Lower lobe of right lung (tissue), 2 donors: ENCODE data around the gene CADM4. TPM values are rescaled to one million over a fixed set of nuclear protein-coding genes. Genes with fewer than 3 reads are reported as not detected.

Experiments
- ATAC-seq, 2 donors: fragments of 200-7000 bp; cut with Tn5 transposase; one replicate each; pipeline ENCODE4 v1.9.1; 2020 to 2022; ENCODE audit warnings: mild to moderate bottlenecking in 2 of 2, moderate library complexity in 2 of 2
- DNase-seq: peaks from one replicate; pipeline ENCODE4 v3.0.0-alpha.2; 2020
- H3K27ac ChIP-seq: fragments of 200-600 bp; one replicate; pipeline ENCODE4 v1.8.0; 2022
- H3K27me3 ChIP-seq: fragments of 200-600 bp; one replicate; pipeline ENCODE4 v1.8.0; 2022; ENCODE audit warnings: low read depth
- H3K36me3 ChIP-seq: fragments of 200-600 bp; one replicate; pipeline ENCODE4 v1.8.0; 2022; ENCODE audit warnings: mild to moderate bottlenecking
- H3K4me1 ChIP-seq: fragments of 200-600 bp; one replicate; pipeline ENCODE4 v1.8.0; 2022
- H3K4me3 ChIP-seq: fragments of 200-600 bp; one replicate; pipeline ENCODE4 v1.8.0; 2022; ENCODE audit warnings: mild to moderate bottlenecking
- H3K9me3 ChIP-seq: fragments of 200-600 bp; one replicate; pipeline ENCODE4 v1.8.0; 2022
- intact Hi-C: fragments of 100-400 bp; cut with DNase I; formaldehyde crosslinking; loops from one replicate; pipeline ENCODE4 v1.11.0; 2022
- total RNA-seq: library from RNA; stranded (reverse); fragmentation: NEBNext Ultra II Directional; extraction: Animal tissue kit (Norgen Biotek cat#: 25700); gene quantifications from one replicate; pipeline ENCODE4 v1.2.1, GENCODE V29; 2021
- TF ChIP-seq, protein P1 (sequence below): fragments of 200-600 bp; IDR thresholded peaks from one replicate; pipeline ENCODE4 v1.8.0; 2022; ENCODE audit warnings: antibody characterized with exemption, mild to moderate bottlenecking
- donor health status: DM: no; HTN: yes; CAD: no; lungs with severe emphysema.

Gene CADM4
- total RNA-seq, 1 donor from 2014 or later: 8.1 TPM

DNA sequence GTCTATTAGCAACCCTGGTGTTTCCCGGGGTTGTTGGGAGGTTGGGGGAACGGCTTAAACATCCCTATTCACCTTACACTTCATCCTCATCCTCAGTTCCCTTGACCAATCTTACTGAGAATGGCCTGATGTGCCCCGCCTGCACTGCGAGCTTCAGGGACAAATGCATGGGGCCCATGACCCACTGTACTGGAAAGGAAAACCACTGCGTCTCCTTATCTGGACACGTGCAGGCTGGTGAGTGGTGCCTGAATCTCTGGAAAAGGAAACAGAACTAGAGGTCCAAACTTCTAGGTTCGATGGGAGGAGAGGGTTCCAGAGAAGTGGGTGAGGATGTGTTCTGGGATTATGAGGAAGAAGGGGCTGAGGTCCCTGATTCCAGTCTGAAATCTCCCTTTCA lies 58.2 kb downstream of the CADM4 start:
- Histone ChIP-seq H3K27ac (peak overlapping the region; percentile 67), H3K4me3 (peak overlapping the region; percentile 53), H3K4me1 (peaks cover 14% of the 10 kb centered on the region), H3K27me3 (no peaks in the 10 kb centered on the region), H3K9me3 (no peaks in the 10 kb centered on the region), H3K36me3 (no peaks in the 10 kb centered on the region)
- no peak for ATAC-seq
- intact Hi-C loops: no loop called here
- DNase-seq: no peak
- TF ChIP-seq, protein P1, sequence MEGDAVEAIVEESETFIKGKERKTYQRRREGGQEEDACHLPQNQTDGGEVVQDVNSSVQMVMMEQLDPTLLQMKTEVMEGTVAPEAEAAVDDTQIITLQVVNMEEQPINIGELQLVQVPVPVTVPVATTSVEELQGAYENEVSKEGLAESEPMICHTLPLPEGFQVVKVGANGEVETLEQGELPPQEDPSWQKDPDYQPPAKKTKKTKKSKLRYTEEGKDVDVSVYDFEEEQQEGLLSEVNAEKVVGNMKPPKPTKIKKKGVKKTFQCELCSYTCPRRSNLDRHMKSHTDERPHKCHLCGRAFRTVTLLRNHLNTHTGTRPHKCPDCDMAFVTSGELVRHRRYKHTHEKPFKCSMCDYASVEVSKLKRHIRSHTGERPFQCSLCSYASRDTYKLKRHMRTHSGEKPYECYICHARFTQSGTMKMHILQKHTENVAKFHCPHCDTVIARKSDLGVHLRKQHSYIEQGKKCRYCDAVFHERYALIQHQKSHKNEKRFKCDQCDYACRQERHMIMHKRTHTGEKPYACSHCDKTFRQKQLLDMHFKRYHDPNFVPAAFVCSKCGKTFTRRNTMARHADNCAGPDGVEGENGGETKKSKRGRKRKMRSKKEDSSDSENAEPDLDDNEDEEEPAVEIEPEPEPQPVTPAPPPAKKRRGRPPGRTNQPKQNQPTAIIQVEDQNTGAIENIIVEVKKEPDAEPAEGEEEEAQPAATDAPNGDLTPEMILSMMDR: no peak

DNA sequence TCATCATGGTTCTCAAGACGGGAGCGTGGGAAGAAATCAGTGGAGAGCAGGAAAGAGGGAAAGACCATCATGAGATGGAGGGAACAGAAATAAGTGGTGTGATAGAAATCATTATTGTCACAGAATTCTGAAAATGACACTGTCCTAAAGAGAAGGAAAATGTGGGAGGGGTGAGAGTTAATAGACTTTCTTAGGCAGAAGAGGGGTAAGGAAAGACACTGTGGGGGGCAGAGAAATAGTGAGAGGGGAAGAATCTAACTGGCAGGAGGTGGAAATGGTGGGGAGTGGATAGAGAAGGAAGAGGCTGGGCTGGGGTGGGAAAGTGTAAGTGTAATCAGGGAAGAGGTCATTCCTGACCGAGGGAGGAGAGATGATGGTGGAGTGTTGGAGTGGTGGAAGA lies 60.9 kb downstream of the CADM4 start:
- no peaks in the 10 kb centered on the region for H3K36me3 ChIP-seq
- no peaks in the 10 kb centered on the region for H3K9me3 ChIP-seq
- TF ChIP-seq, protein P1: no peak
- no peak overlapping the region for H3K4me3 ChIP-seq
- ATAC-seq: no peak
- intact Hi-C loops: no loop called here
- H3K27ac ChIP-seq: no peak overlapping the region
- no peaks in the 10 kb centered on the region for H3K27me3 ChIP-seq
- no peak for DNase-seq
- H3K4me1 ChIP-seq: peaks cover 29% of the 10 kb centered on the region

DNA sequence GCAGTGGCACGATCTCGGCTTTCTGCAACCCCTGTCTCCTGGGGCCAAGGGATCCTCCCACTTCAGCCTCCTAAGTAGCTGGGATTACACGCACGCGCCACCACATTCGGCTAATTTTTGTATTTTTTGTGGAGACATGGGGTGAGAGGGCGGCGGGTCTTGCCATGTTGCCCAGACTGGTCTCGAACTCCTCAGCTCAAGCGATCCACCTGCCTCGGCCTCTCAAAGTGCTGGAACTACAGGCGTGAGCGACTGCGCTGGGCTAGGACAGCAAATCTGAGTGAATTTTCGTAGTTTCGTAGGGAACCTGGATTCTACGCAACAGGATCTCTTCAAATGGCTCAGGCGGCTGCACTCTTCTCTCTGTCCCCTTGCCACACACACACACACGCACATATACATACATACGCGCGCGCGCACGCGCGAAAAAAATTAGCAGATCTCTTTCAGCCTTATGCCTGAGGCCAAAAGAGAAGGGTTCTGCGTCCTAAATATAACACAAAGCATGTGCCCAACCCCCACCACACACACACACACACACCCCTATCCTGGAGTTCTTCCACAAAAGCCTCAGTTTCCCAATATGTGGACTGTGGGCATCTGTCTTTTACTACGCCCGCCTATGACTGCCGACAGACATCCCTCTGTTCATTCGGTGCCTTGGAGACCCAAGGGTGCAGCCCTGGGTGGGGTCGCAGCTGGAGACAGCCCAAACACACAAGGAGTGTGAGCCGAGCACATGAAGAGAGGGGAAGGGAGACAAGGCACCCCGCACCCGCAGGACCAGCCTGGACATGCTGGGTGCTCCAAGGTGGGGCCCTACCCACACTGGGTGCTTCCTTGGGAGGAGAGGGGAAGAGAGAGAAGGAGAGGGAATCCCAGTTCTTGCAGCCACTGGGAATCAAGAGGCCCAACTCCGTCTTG lies 63.4 kb downstream of the CADM4 start:
- peak in 1 of 2 donors; percentile 2 for ATAC-seq
- intact Hi-C loops: no loop called here
- peaks cover 4% of the 10 kb centered on the region for H3K36me3 ChIP-seq
- no peaks in the 10 kb centered on the region for H3K27me3 ChIP-seq
- no peaks in the 10 kb centered on the region for H3K9me3 ChIP-seq
- H3K4me1 ChIP-seq: peaks cover 25% of the 10 kb centered on the region
- TF ChIP-seq, protein P1: no peak
- H3K4me3 ChIP-seq: peak overlapping the region; percentile 74
- DNase-seq: peak; percentile 49
- peak overlapping the region; percentile 86 for H3K27ac ChIP-seq

DNA sequence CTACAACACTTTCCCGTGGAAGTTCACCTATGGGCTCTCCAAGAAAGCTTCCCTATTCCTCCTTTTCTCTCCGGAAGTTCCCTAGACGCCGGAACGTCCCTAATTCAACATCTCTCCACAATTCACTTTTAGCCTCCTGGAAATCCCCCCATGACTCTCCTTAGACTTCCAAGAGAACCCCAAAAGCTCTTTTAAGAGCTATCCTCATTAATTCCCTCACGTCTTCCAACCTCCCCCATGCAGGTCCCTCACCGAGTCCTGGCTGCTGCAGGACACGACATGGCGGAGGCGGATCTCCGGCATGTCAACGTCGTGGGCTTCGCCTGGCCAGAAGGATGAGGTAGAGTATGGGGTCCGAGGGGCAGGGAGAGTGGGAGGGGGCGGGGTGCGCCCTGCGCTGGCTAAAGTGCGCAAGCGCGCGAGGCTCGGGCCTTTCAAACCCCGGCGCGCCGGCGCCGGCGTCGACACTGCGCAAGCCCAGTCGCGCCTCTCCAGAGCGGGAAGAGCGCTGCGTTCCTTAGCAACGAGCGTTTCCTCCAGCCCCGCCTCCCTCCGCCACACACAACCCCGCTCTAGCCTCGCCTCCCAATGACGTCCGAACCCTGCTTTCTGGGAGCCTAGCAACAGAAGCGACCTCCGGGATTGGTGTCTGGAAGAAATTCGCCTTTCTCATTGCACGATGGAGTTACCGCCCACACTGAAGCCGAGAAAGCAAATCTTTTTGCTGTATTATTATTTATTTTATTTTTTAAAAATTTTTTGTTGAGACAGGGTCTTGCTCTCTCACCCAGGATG lies 64.3 kb downstream of the CADM4 start, which contains the start of the genes PINLYP and XRCC1:
PINLYP (plus strand) TSS at position 646 of the 795 bp plus-strand sequence. CDS start 1,391 bp downstream, outside the sequence.
XRCC1 (minus strand) TSS at position 372 of the 795 bp plus-strand sequence; CDS start at position 303, 69 bp downstream.
- intact Hi-C loops: no loop called here
- Histone ChIP-seq H3K27me3 (no peaks in the 10 kb centered on the region), H3K9me3 (no peaks in the 10 kb centered on the region), H3K4me3 (peak within 1 kb of the TSS; percentile 74), H3K36me3 (peaks cover 4% of the 10 kb centered on the region), H3K27ac (peak within 1 kb of the TSS; percentile 86), H3K4me1 (peaks cover 21% of the 10 kb centered on the region)
- TF ChIP-seq, protein P1: no peak
- ATAC-seq: peak; percentile 99
- peak; percentile 99 for DNase-seq

DNA sequence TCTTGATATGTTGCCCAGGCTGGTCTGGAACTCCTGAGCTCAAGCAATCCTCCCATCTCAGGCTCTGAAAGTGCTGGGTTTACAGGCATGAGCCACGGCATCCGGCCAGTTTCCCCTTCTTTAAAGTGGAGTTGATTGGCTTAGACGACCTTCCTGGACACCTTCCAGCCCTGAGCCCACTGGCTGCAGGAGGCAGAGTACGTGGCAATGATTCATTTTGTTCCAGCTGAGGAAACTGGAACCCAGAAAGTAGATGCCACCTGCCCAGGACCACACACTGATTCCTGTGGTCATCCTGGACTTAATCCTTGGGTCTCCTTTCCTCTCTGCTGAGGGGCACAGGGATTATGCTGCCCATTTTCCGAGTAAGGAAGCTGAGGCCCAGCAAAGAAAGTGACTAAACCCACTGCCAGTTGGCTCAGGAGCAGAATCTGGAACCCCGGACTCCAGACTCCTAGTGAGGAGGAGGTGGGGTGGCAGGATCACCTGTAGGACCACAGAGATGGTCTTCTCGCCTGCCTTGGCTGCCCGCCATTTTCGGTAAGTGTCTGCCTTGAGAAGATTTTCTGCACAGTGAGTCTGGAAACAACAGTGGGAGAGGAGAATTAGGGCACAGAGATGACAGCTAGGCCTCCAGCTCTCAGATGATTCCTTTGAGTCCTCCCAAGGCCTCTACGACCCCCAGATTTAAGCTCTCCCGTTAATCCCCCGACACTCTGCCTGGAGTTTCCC lies 65.1 kb downstream of the CADM4 start:
- peak overlapping the region; percentile 74 for H3K4me3 ChIP-seq
- H3K27me3 ChIP-seq: no peaks in the 10 kb centered on the region
- no peaks in the 10 kb centered on the region for H3K9me3 ChIP-seq
- TF ChIP-seq, protein P1: no peak
- ATAC-seq (no peak), DNase-seq (peak; percentile 28)
- intact Hi-C loops: no loop called here
- H3K36me3 ChIP-seq: peaks cover 4% of the 10 kb centered on the region
- peaks cover 15% of the 10 kb centered on the region for H3K4me1 ChIP-seq
- H3K27ac ChIP-seq: peak overlapping the region; percentile 86
